ENCODE results near the gene PPP2R2C.

Gene PPP2R2C

GRCh38 chr4:6472387-6473263, at the start of gene PPP2R2C:
PPP2R2C (minus strand) TSS chr4:6472614; CDS start chr4:6472229, 385 bp downstream.
- DNase-seq (ENCODE audit: low read depth), result no peak

GRCh38 chr4:6520978-6521377, 48.6 kb upstream of the PPP2R2C start:
- DNase-seq (ENCODE audit: low read depth), result no peak

DNA sequence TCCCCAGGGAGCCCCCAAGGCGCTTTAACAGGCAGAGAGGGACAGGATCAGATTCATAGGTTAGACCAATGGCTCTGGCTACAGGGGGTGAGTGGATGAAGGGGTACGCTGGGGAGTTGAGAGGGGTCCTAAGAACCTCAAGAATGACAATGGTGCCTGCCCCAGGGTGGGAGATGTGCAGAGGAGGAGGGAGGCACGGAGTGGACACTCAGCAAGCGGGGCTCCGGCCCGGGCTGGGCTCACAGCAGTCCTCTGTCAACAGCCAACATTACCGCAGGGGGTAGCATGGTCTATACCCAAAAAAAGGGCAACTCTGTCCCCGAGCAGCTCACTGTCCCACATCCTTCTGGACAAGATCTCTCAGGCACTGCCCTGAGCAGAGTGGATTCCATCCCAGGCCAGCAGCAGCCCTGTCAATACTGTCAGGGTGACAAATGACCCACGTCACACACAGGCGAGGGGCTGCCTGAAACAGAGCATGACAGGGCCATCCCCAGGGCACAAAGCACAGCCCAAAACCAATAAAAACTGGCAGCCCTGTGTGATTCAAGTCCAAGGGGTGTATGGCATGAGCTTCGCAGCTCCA, 47.7 kb upstream of the PPP2R2C start:
- DNase-seq (ENCODE audit: low read depth), result no peak

DNA sequence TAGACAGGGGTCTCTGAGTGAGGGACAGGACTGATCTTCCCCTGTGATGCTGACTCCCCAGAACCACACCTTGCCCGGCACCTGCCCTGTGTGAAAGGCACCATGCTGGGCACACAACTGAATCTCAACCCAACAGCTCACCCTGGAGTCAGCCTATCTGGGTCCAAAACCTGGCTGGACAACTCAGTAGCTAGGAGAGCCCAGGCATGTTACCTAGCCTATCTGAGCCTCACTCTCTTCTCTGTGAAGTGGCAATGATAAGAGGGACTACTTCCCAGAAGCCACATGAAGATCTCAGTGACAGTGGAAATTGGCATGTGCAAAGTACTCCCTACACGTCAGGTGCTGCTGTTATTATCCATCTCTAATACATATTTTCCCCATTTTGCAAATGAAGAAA, 44.8 kb upstream of the PPP2R2C start:
- no peak for DNase-seq (ENCODE audit: low read depth)

DNA sequence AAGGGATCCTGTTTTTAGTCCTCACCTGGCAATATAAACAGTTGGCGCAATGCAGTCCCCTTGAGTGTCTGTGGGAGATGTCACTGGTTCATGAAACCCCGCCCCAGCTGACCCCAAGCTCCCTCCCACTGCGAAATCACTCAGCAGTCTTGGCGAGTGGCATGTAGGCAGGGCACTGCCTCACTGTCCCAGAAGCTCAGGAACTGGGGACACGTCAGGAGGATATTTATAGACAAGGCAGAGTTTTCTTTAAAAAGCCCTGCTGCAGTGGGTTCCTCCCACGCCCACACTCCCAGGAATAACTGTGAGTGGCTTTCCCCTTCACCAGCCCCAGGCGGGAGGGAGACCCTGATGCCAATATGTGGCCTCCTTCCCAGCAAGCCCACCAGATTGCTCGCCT, 44.3 kb upstream of the PPP2R2C start:
- DNase-seq (ENCODE audit: low read depth), result no peak

GRCh38 chr4:6516281-6516680, 43.9 kb upstream of the PPP2R2C start:
- DNase-seq (ENCODE audit: low read depth), result no peak

- DNase-seq (ENCODE audit: low read depth), result no peak
Measured at GRCh38 chr4:6513678-6514077, 41.3 kb upstream of the PPP2R2C start.

- DNase-seq (ENCODE audit: low read depth), result no peak
Measured at GRCh38 chr4:6509587-6509986, 37.2 kb upstream of the PPP2R2C start.

DNA sequence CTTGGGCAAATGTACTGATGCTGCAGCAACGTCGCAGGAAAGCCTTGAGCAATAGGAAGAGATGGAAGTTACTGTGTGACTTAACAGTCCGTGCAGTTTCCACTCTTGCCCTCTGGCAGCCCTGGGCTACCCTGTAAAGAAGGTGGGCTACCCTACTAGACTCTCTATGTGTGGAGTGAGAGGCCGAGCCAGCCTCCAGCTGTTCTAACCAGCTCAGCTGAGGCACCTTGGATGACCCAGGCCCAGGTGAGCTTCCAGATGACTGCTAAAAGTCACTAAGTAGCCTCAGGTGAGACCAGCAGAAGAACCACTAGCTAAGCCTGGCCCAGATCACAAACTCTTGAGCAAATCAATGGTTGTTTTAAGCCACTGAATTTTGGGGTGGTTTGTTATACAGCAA, 34.9 kb upstream of the PPP2R2C start:
- DNase-seq (ENCODE audit: low read depth), result no peak

DNA sequence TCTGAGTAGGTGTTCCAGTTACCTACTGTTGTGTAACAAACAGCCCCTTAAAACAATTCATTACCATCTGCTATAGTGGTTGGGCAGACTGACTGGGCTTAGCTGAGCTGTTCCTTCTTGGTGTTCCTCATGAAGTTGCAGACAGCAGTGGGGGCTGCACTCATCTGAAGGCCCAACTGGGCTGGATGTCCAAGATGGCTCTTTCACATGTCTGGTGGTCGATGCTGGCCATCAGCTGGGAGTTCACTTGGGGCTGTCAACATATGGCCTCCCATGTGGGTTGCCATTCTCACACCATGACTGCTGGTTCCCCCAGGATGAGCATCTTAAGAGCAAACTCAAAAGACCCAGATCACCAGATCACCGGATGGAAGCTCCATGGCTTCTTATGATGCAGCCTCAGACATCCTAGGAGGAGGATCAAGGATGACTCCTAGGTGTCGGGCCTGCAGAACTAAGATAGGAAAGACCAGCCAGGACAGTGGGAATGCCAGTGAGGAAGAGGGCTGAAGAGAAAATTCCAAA, 34.3 kb upstream of the PPP2R2C start:
- DNase-seq (ENCODE audit: low read depth), result no peak

DNA sequence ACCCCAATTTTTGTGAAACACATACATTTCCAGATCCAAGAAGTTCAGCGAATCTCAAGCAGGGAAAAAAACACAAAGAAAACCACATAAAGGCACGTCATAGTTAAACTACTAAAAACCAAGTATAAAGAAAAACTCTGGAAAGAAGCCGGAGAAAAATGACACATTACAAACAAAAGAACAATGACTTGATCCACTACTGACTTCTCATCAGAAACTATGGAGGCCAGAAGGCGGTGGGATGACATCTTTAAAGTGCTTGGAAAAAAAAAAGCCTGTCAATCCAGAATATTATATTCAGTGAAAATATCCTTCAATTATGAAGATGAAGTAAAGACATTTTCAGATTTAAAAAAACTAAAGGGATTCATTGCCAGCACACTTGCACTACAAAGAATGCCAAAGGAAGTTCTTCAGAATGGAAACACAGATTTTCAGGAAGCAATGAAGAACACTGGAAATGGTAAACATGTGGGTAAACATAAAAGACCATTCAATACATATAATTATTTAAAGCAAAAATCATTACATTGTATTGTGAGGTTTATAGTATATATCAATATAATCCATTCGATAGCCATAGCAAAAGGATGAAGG, 32.6 kb upstream of the PPP2R2C start:
- no peak for DNase-seq (ENCODE audit: low read depth)

GRCh38 chr4:6502747-6503465, 30.5 kb upstream of the PPP2R2C start:
- DNase-seq (ENCODE audit: low read depth), result no peak

GRCh38 chr4:6502147-6502546, 29.7 kb upstream of the PPP2R2C start:
- no peak for DNase-seq (ENCODE audit: low read depth)

GRCh38 chr4:6501171-6501570, 28.8 kb upstream of the PPP2R2C start:
- no peak for DNase-seq (ENCODE audit: low read depth)

DNA sequence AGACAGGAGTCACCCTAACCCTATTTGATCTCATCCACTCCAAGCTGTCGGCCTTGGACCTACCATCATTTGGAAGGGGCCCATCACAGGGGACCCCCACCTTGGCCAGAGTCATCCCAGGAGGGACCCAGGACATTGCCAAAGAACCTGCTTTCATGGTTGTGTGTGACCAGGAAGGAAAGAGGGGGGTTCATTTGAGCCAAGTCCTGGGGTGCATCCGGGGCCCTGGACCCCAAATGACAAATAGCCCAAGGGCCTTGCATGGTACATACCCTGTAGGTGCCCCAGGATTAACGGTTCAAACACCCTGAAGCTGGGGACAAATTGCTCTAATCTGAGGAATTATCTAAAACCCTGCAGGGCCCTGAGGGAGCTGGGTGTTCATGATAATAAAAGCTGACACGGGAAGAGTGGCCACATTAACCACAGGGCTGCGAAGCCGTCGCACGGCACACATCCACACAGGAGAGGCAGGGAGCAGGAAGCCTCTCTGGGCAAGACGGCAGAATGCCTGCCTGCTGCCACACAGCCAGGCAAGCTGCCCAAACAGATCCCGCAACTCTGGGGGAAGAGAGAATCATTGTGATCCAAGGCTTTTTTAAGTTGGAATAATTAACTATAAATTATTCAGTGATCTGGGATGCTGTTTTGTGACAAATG, 28.2 kb upstream of the PPP2R2C start:
- DNase-seq (ENCODE audit: low read depth), result no peak

GRCh38 chr4:6499238-6499600, 26.8 kb upstream of the PPP2R2C start:
- no peak for DNase-seq (ENCODE audit: low read depth)

DNA sequence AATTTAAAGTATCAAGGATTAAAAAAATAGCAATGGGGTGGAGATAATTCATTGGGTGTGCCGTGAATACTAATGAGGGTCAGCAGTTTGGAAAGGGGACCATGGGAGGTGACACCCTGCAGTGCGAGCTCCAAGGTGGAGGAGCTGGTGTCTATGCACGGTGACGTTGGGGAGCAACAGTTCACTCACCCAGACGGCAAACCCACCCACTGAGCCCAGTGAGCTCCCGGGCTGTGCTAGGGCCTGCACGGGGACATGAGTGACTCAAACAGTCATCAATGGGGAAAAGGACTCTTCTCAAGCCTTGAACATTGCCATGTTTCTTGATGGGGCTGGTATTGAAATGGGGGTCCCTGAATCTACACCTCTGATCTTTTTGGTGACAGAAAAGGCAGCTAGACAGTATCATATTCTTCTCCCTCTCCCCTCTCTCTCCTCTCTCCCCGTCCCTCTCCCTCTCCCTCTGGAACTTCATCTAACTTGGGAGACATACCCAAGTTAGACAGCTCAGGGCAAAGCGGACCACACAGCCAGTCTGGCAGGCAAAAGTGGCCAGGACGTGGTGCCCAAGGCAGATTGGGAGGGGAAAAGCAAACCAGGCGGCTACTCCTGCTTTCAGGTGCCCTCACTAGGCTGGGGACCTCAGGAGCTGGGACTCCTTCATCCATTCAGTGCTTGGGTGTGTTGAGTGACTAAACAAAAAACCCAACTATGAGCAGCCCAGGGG, 26.3 kb upstream of the PPP2R2C start:
- no peak for DNase-seq (ENCODE audit: low read depth)

GRCh38 chr4:6497796-6498195, 25.4 kb upstream of the PPP2R2C start:
- no peak for DNase-seq (ENCODE audit: low read depth)

DNA sequence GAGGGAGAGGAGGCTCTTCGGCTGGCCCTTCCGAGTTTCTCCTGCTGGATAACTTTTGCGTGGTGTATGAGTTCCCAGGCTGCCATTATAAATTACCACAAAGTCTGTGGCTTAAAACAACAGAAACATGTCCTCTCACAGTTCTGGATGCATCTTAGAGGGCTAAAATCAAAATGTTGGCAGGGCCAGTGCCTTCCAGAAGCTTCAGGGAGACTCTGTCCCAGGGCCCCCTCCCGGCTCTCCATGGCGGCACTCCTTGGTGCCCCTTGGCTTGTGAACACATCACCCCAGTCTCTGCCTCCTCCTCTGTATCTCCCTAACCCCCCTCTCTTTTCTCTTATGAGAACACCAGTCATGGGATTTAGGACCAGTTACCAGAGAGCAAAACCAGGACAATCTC, 23.3 kb upstream of the PPP2R2C start:
- DNase-seq (ENCODE audit: low read depth), result no peak

DNA sequence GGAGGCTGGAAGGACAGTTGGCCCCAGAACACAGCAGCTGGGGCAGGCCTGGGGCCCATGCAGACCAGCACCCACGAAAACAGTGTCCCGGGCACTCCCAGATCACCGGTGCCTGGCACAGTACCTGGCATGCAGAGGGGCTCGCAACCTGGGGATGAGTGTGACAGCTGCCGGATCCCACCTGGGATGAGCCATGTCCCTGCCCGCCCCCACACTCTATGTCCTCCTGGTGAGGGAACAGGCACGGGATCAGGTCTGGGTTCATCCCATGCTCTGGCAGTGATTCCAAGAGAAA, 22.8 kb upstream of the PPP2R2C start:
- no peak for DNase-seq (ENCODE audit: low read depth)
